ENCODE data around the gene BICC1.

GRCh38 chr10:58859526-58859925 is 346.9 kb downstream of the BICC1 start:
- TF ChIP-seq POLR2AphosphoS5 (IDR thresholded peaks at IDR 0.05; ENCODE audit: low read depth) (no peak), CTCF (IDR thresholded peaks at IDR 0.05; ENCODE audit: insufficient read depth, low read length) (no peak), SPI1 (IDR thresholded peaks at IDR 0.05; ENCODE audit: borderline replicate concordance, low read depth) (no peak), REST (IDR thresholded peaks at IDR 0.05; ENCODE audit: insufficient replicate concordance, low read depth) (no peak)

All from HL-60 (cell line).